B cell (primary cell): ENCODE results near the gene HTRA3. TPM values are rescaled to one million over a fixed set of nuclear protein-coding genes. Genes with fewer than 3 reads are reported as not detected.

Source experiments
- ATAC-seq: fragments of 200-7000 bp; cut with Tn5 transposase; one replicate; pipeline ENCODE4 v1.10.0; 2021; ENCODE audit warnings: low read depth, mild to moderate bottlenecking, moderate number of reproducible peaks, moderate library complexity
- CTCF ChIA-PET: fragments of 350-600 bp; sonication (Branson Sonifier 250); formaldehyde crosslinking; loops from one replicate; lab custom pipeline; 2021; ENCODE audit warnings: antibody characterized with exemption, inconsistent platforms; lab: Charles Lee
- POLR2A ChIA-PET: fragments of 350-600 bp; sonication (Branson Sonifier 250); formaldehyde crosslinking; loops from one replicate; lab custom pipeline; 2021; ENCODE audit warnings: antibody characterized with exemption; lab: Charles Lee
- DNase-seq: peaks from one replicate; pipeline ENCODE4 v3.0.0; 2013
- H2AFZ ChIP-seq: 2 replicates; pipeline ENCODE4 v1.6.1; 2012; ENCODE audit warnings: mild to moderate bottlenecking, low read depth, low read length; ENCODE audit not compliant: insufficient read depth, poor library complexity, severe bottlenecking
- H3K27ac ChIP-seq, 2 donors: 1 replicate in 1 of 2; 2 replicates in 1 of 2; pipeline ENCODE4 v1.5.1; 2012 to 2013; ENCODE audit warnings: low read length in 2 of 2, mild to moderate bottlenecking in 2 of 2, moderate library complexity in 1 of 2
- H3K27me3 ChIP-seq, 4 experiments: fragments of 200-600 bp in 1 of 4; sonication (generic) in 1 of 4; replicated peaks in 1 of 4; 1 replicate in 2 of 4; 2 replicates in 2 of 4; pipeline versions ENCODE4 v1.6.1 to v1.7.0; 2013 to 2016; ENCODE audit warnings: low read length in 3 of 4, mild to moderate bottlenecking in 2 of 4, mixed read lengths in 1 of 4, moderate library complexity in 1 of 4; ENCODE audit not compliant: insufficient read depth in 4 of 4, control insufficient read depth in 3 of 4; ENCODE audit errors: control extremely low read depth in 1 of 4
- H3K36me3 ChIP-seq, 2 experiments: replicated peaks in 1 of 2; 1 replicate in 1 of 2; 2 replicates in 1 of 2; pipeline versions ENCODE4 v1.6.1 to v1.7.1; 2013; ENCODE audit warnings: low read length in 1 of 2; ENCODE audit not compliant: insufficient read depth in 2 of 2, control insufficient read depth in 1 of 2; ENCODE audit errors: control extremely low read depth in 1 of 2, extremely low read depth in 1 of 2
- H3K4me1 ChIP-seq, 2 donors: fragments of 200-600 bp in 1 of 2; sonication (generic) in 1 of 2; 1 replicate in 1 of 2; 2 replicates in 1 of 2; pipeline versions ENCODE4 v1.5.1 to v1.6.1; 2013 to 2017; ENCODE audit warnings: low read length in 2 of 2; ENCODE audit not compliant: control insufficient read depth in 2 of 2, insufficient read depth in 2 of 2
- H3K4me2 ChIP-seq: replicated peaks from 2 replicates; pipeline ENCODE3; 2012; ENCODE audit warnings: mild to moderate bottlenecking, low read depth, low read length; ENCODE audit not compliant: poor library complexity, severe bottlenecking
- H3K4me3 ChIP-seq, 5 experiments: fragments of 200-600 bp in 1 of 5; sonication (generic) in 1 of 5; 1 replicate in 3 of 5; 2 replicates in 2 of 5; pipeline versions ENCODE4 v1.5.1 to v1.7.0; 2011 to 2016; ENCODE audit warnings: low read length in 4 of 5, mild to moderate bottlenecking in 4 of 5, low read depth in 2 of 5, control low read depth in 1 of 5, moderate library complexity in 1 of 5; ENCODE audit not compliant: insufficient read depth in 1 of 5; ENCODE audit errors: control extremely low read depth in 1 of 5, extremely low read depth in 1 of 5
- H3K79me2 ChIP-seq: fragments of 200-600 bp; sonication (generic); one replicate; pipeline ENCODE4 v1.6.0; 2016; ENCODE audit warnings: low read length; ENCODE audit not compliant: control insufficient read depth, insufficient read depth
- H3K9ac ChIP-seq: fragments of 200-600 bp; sonication (generic); 2 replicates; pipeline ENCODE4 v1.6.1; 2017; ENCODE audit warnings: mild to moderate bottlenecking, low read length, moderate library complexity
- H3K9me3 ChIP-seq, 3 donors: one replicate each; pipeline versions ENCODE4 v1.6.1 to v1.7.1; 2013; ENCODE audit warnings: low read length in 2 of 3; ENCODE audit not compliant: control insufficient read depth in 2 of 3, insufficient read depth in 1 of 3; ENCODE audit errors: control extremely low read depth in 1 of 3
- H4K20me1 ChIP-seq: 2 replicates; pipeline ENCODE4 v1.6.0; 2012; ENCODE audit warnings: mild to moderate bottlenecking, low read length; ENCODE audit not compliant: insufficient read depth, control insufficient read depth, poor library complexity, severe bottlenecking
- H3K27ac Mint-ChIP-seq: one replicate; pipeline ENCODE4 v1.8.0; 2021; ENCODE audit warnings: mixed read lengths
- H3K27me3 Mint-ChIP-seq: one replicate; pipeline ENCODE4 v1.8.0; 2021; ENCODE audit warnings: mixed read lengths
- H3K4me1 Mint-ChIP-seq: one replicate; pipeline ENCODE4 v1.8.0; 2021; ENCODE audit warnings: mixed read lengths
- H3K4me3 Mint-ChIP-seq: one replicate; pipeline ENCODE4 v1.8.0; 2021; ENCODE audit warnings: mixed read lengths
- H3K9me3 Mint-ChIP-seq: one replicate; pipeline ENCODE4 v1.8.0; 2022; ENCODE audit warnings: mixed read lengths; ENCODE audit not compliant: insufficient read depth
- CTCF ChIP-seq: fragments of 200-600 bp; IDR thresholded peaks from one replicate; pipeline ENCODE4 v1.8.0; 2022; ENCODE audit warnings: antibody characterized with exemption, mild to moderate bottlenecking
- EZH2 ChIP-seq: IDR thresholded peaks from 2 replicates; pipeline ENCODE4 v1.6.1; 2012; ENCODE audit warnings: borderline replicate concordance, low read depth, mild to moderate bottlenecking, moderate library complexity, low read length; ENCODE audit not compliant: insufficient read depth, poor library complexity, severe bottlenecking
- WGBS: methylation state at CpG from one replicate; pipeline ENCODE4 v1.1.5; 2013; ENCODE audit warnings: missing lambda C conversion rate; ENCODE audit not compliant: insufficient coverage; 5-methylcytosine and 5-hydroxymethylcytosine counted together
- intact Hi-C: fragments of 100-400 bp; cut with micrococcal nuclease; formaldehyde crosslinking; loops from one replicate; pipeline ENCODE4 v1.10.0; 2022
- polyA plus RNA-seq: library from polyadenylated mRNA; depleted of rRNA; stranded (reverse); fragments of >200 nt; gene quantifications from 2 replicates; pipeline ENCODE4 v1.2.3, GENCODE V29; 2012
- total RNA-seq, 2 donors: library from RNA; stranded (reverse); fragments of 120-200 nt in 1 of 2; gene quantifications; 1 replicate in 1 of 2; 2 replicates in 1 of 2; pipeline versions ENCODE4 v1.2.3 to v1.2.4, GENCODE V29; 2013 to 2022

HTRA3 gene
- total and polyA plus RNA-seq, 2 donors (not counting 1 experiment from before 2014, with no cell fraction given), result not detected

- POLR2A ChIA-PET, result no interaction called here
- no peak overlapping the region for H2AFZ ChIP-seq
- no peaks in the 10 kb centered on the region for H3K4me1 ChIP-seq
- Mint-ChIP-seq H3K27me3 (peaks cover 30% of the 10 kb centered on the region), H3K27ac (no peak overlapping the region), H3K4me3 (no peak overlapping the region), H3K9me3 (no peaks in the 10 kb centered on the region), H3K4me1 (no peaks in the 10 kb centered on the region)
- no peak overlapping the region for H3K9ac ChIP-seq
- no peak for TF ChIP-seq CTCF
- no peak for TF ChIP-seq EZH2
- H3K79me2 ChIP-seq, result no peaks in the 10 kb centered on the region
- H3K27me3 ChIP-seq, result peaks cover 0 to 19% (median 1%) of the 10 kb centered on the region in 4 experiments
- intact Hi-C loops, result no loop called here
- no peak for ATAC-seq
- no peak for DNase-seq
- no peaks in the 10 kb centered on the region for H4K20me1 ChIP-seq
- H3K36me3 ChIP-seq, result no peaks in the 10 kb centered on the region
- CTCF ChIA-PET, result no interaction called here
- WGBS, result 90% methylated on average over 6 of the region's 14 CpGs
- no peaks in the 10 kb centered on the region for H3K9me3 ChIP-seq
- no peak overlapping the region for H3K27ac ChIP-seq
- no peak overlapping the region for H3K4me3 ChIP-seq
- no peak overlapping the region for H3K4me2 ChIP-seq
These were observed 5.4 kb upstream of the HTRA3 start for GRCh38 chr4:8264106-8264505.

GRCh38 chr4:8265171-8265929 is 4.2 kb upstream of the HTRA3 start:
- Histone ChIP-seq H4K20me1 (no peaks in the 10 kb centered on the region), H3K4me2 (no peak overlapping the region), H3K79me2 (no peaks in the 10 kb centered on the region), H3K4me3 (no peak overlapping the region), H3K9ac (no peak overlapping the region), H3K9me3 (no peaks in the 10 kb centered on the region), H3K36me3 (no peaks in the 10 kb centered on the region), H3K4me1 (no peaks in the 10 kb centered on the region), H2AFZ (no peak overlapping the region), H3K27me3 (peaks cover 0 to 16% (median 2%) of the 10 kb centered on the region in 4 experiments), H3K27ac (no peak overlapping the region)
- DNase-seq (no peak), ATAC-seq (no peak)
- Mint-ChIP-seq H3K27ac (no peak overlapping the region), H3K27me3 (peaks cover 27% of the 10 kb centered on the region), H3K9me3 (no peaks in the 10 kb centered on the region), H3K4me1 (no peaks in the 10 kb centered on the region), H3K4me3 (no peak overlapping the region)
- intact Hi-C loops, result no loop called here
- TF ChIP-seq CTCF (no peak), EZH2 (no peak)
- ChIA-PET POLR2A (no interaction called here), CTCF (no interaction called here)
- 86% methylated on average over 16 of the region's 20 CpGs for WGBS
